Left hindlimb (tissue), 1 donor: Measurements from ENCODE around the gene RUNX1.
"Not testable (repeated sequence)": the region's sequence is repeated elsewhere in the genome, so short reads cannot be mapped to it uniquely, and the experiment has no call there.

Experiments used
- DNase-seq: peaks from one replicate; pipeline ENCODE4 v3.0.0-alpha.2; 2018

The RUNX1 gene

GRCh38 chr21:35014302-35015041 is 34.6 kb downstream of the RUNX1 start:
- DNase-seq = no peak

- DNase-seq = no peak
Observed at GRCh38 chr21:35011681-35012080, 37.4 kb downstream of the RUNX1 start.

- DNase-seq = no peak
Observed at GRCh38 chr21:35010447-35010846, 38.7 kb downstream of the RUNX1 start.

GRCh38 chr21:35007348-35007747 is 41.8 kb downstream of the RUNX1 start:
- DNase-seq = no peak

GRCh38 chr21:35006771-35007170 is 42.3 kb downstream of the RUNX1 start:
- DNase-seq = no peak

GRCh38 chr21:35006248-35006647 is 42.9 kb downstream of the RUNX1 start:
- DNase-seq = no peak

- DNase-seq = no peak
Observed at GRCh38 chr21:35005560-35006224, 43.4 kb downstream of the RUNX1 start.

- DNase-seq = no peak
Observed at GRCh38 chr21:35005077-35005476, 44.0 kb downstream of the RUNX1 start.

- DNase-seq = no peak
Observed at GRCh38 chr21:35004314-35004713, 44.8 kb downstream of the RUNX1 start.

GRCh38 chr21:35002879-35003722 is 46.0 kb downstream of the RUNX1 start:
- peak; percentile 71 for DNase-seq

- no peak for DNase-seq
Observed at GRCh38 chr21:34999397-34999941, 49.6 kb downstream of the RUNX1 start.

GRCh38 chr21:34998176-34998575 is 50.9 kb downstream of the RUNX1 start:
- DNase-seq = no peak

- no peak for DNase-seq
Observed at GRCh38 chr21:34997294-34997693, 51.8 kb downstream of the RUNX1 start.

GRCh38 chr21:34996304-34997101 is 52.6 kb downstream of the RUNX1 start:
- no peak for DNase-seq

- DNase-seq = no peak
Observed at GRCh38 chr21:34995979-34996303, 53.2 kb downstream of the RUNX1 start.

GRCh38 chr21:34994766-34995631 is 54.1 kb downstream of the RUNX1 start:
- no peak for DNase-seq

- not testable (repeated sequence) for DNase-seq
Observed at GRCh38 chr21:34993521-34993921, 55.6 kb downstream of the RUNX1 start.

GRCh38 chr21:34992736-34993398 is 56.2 kb downstream of the RUNX1 start:
- no peak for DNase-seq

- no peak for DNase-seq
Observed at GRCh38 chr21:34992180-34992579, 56.9 kb downstream of the RUNX1 start.

- no peak for DNase-seq
Observed at GRCh38 chr21:34991366-34991957, 57.6 kb downstream of the RUNX1 start.

GRCh38 chr21:34990842-34991241 is 58.3 kb downstream of the RUNX1 start:
- DNase-seq = no peak
